ENCODE measurements around the gene DNM2.
A peak's percentile ranks its signal among the peaks of the same experiment; 100 is the strongest.
"Not testable (repeated sequence)": the region's sequence is repeated elsewhere in the genome, so short reads cannot be mapped to it uniquely, and the experiment has no call there.

DNM2 gene

DNA sequence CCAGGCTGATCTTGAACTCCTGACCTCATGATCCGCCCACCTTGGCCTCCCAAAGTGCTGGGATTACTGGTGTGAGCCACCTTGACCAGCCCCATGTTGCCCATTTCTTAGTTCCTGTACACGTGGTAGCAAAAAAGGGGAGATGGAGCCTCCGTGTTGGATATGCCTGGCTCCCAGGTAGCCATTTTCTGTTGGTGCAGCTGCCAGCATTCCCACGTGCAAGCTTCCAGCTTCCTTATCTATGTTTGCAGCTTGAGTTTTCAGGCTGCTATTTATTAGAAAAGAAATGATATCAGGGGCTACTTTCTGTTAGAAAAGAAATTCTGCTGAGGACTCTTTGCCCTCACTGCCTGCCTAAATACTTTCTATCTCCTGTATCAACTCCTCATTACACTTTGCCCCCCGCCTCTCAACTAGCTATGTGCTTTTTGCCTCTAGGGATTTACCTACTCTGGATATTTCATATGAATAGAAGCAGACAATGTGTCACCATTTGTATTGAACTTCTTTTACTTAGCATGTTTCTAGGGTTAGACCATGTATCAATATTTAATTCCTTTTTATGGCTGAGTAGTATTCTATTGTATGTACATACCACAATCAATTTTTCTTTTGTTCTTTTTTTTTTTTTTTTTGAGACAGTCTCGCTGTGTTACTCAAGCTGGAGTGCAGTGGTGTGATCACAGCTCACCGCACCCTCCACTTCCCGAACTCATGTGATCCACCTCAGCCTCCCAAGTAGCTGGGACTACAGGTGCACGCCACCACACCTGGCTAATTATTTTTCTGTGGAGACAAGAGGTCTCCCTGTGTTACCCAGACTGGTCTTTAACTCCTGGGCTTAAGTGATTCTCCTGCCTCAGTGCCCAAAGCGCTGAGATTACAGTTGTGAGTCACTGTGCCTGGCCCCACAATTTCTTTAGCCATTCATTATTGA, 121.5 kb downstream of the DNM2 start:
- DNase-seq = no peak

DNA sequence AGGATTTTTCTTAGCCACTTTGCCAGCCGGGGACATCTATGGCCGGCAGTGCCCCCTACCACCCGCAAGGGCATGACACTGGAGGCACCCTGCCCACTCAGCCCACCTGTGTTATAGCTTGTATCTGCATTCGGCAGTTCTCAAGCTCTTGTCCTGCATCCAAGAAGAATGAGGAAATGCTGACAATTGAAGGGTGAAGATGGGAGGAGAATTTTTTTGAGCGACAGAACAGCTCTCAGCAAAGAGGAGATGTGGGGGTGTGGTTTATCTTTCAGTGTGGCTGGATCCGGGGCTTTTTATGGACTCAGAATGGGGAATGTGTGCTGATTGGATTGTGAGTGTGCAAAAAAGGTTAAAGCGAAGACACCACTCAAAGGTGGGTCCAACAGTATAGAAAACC, 124.9 kb downstream of the DNM2 start:
- DNase-seq = no peak

DNA sequence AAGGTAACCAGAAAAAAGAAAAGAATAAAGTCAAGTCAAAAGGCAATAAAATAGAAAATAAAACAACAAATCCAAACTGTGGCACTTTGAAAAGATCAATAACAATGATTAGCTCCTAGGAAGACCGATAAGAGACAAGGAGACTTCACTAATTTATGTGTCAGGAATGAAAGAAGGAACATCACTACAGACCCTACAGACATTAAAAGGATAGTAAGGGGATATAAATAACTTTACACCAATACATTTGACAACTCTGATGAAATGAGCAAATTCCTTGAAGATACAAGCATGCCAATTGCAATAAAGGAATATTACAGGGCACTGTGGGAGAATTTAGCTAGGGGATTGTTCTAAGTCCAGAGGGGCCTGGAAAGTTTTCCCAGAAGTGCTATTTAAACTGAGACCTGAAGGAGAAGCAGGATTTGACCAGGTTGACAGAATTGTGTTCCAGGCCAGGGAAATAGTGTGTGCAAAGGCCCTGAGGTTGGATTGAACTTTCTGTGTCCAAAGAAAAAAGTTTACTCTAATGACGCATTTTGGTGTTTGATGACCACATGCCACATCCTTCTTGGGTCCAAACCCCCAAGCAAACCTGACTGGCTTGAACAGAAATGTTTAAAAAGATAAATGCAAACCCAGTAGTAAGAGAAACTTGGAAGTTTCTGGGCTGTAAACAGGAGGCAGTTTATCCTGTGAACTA, 128.8 kb downstream of the DNM2 start:
- DNase-seq = no peak

DNA sequence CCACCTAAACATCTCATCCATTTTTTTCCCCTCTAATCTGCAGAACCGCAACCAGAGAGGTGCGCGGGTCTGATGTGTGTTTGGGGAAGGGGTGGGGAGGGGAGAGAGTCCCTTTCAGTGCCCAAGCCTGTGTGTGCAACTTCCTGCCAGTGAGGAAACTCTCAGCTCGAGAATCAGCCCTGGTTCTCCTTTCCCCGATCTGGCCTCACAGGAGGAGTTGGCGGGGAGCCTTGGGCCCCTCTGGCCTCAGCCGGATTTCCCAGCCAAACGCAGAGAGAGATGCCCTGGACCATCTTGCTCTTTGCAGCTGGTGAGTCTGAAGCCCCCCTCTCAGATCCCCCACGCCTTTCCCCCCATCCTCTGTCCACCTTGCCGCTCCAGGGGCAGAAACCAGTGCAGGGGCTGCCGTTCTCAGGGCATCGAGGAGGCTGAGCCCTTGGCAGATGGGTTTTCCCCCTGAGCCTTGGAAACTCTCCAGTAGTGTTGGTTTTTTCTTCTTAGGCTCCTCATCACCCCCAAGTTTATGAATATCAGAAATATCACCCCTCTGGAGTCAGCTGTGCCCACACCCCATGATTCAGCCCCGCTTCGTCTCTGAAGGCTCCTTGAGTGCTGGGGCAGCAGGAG, 130.5 kb downstream of the DNM2 start, which contains the start of gene C19orf38:
TSS of gene C19orf38 (plus strand) at position 186 of the 627 bp plus-strand sequence. CDS start at position 280, 94 bp downstream.
- DNase-seq = peak in 1 of 2 donors; percentile 42

DNA sequence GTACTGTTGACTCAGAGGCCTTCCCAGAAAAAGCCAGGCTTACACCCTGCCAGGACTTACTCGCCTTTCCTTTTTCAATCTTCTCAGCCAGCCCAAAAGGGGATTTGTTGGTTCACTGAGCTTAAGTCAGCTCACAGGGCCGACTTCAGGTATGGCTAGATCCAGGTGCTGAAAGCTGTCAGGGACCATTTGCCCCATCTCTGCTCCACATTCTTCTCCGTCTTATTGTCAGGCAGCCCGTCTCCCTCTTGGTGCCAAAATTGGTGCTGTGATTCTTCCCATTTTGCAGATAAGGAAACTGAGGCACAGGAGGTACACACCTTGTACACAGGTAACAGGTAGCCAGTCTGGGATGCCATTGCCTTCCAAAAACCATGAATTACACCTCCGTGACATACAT, 132.8 kb downstream of the DNM2 start:
- no peak for DNase-seq

DNA sequence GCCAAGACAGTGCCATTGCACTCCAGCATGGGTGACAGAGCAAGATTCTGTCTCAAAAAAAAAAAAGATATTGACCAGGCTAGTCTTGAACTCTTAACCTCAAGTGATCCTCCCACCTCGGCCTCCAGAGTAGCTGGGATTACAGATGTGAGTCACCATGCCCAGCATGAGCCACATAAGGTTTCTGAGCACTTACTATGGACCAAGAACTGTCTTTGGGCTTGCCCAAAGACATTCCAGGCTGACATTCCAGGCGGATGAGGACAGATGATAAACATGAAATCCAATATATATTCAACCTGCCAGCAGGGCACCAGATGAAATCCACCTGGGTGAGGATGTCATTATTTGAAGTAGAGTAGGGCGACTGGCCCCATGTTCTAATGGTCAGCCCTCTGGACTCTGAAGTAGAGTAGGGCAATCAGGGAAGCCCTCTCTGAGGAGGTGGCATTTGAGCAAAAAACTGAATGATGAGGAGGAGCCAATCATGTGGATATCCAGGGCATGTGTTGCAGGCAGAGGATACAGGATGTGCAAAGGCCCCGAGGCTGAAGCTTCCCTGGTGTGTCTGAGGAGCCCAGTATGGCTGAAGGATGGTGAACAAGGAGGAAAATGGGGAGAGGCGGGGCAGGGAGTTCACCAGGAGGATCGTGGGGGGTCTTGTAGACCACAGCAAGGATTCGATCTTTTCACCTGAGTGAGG, 134.4 kb downstream of the DNM2 start:
- no peak for DNase-seq

DNA sequence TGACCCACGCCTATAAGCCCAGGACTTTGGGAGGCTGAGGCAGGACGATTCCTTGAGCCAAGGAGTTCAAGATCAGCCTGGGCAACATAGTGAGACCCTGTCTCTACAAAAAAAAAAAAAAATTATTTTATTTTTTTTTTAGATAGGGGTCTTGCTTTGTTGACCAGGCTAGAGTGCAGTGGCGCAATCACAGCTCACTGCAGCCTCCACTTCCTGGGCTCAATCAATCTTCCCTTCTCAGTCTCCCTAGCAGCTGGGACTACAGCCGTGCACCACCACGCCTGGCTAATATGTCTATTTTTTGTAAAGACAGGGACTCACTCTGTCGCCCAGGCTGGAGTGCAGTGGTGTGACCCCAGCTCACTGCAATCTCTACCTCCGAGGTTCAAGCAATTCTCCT, 135.1 kb downstream of the DNM2 start:
- no peak for DNase-seq

DNA sequence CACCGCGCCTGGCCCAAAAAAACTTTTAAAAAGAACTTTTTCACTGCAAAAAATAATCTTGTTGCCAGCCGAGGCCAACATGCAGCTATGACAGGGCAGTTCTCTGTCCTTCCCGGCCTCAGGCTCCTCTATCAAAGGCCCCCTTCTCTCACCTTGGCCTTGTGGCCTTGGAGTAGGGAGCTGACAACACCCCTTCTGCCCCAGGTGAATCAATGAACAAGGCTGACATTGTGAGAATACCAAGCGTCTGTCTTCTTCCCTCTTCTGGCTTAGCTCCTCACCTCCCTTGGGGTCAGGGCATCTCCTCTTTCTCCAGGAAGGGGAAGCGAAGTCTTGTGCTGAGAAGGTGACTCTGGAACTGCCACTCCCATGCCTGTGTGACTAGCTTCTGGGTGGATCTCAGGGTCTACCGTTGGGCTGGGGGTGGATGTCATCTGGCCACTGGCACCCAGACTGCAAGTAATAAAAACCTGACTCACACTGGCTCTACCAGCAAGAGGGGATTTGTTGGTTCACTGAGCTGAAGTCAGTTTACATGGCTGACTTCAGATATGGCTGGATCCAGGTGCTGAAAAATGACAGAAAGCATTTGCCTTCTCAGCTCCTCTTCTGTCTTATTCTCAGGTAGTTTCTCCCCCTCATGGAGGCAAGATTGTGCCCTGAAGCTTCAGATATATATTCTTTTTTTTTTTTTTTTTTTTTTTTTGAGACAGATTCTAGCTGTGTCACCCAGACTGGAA, 136.6 kb downstream of the DNM2 start:
- DNase-seq = no peak

DNA sequence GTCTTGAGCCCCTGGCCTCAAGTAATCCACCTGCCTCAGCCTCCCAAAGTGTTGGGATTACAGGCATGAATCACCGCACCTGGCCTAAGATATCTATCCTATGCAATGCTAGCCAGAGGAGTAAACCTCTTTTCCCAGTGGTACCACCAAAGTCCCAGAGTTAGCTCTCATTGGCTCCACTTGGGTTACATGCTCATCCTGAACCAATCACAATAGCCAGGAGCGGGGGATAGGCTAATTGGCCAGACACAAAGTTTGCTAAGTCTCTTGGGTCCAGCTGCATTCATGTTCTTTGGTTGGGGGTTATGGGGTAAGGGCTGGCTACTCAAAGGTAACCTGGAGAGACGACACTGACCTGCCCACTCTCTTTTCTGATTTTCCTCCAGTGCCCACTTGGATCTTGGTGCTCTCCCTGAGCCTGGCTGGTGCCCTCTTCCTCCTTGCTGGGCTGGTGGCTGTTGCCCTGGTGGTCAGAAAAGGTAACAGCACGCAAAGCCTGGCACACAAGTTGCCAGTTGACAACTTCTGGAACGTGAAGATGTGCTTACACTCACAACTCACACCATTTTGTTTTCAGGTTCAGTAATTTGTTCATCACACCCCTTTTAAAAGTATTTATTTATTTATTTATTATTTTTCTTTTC, 138.1 kb downstream of the DNM2 start:
- peak in 1 of 2 donors; percentile 45 for DNase-seq

DNA sequence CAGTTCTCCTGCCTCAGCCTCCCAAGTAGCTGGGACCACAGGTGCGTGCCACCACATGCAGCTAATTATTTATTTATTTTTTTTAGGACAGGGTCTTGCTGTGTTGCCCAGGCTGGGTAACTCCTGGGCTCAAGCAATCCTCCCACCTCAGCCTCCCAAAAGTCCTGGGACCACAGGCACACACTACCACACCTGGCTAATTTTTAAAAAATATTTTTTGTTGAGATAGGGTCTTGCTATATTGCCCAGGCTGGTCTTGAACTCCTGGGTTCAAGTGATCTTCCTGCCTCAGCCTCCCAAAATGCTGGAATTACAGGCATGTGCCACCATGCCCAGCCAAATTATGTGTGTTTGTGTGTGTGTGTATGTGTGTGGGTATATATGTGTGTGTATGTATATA, 139.0 kb downstream of the DNM2 start:
- not testable (repeated sequence) for DNase-seq

DNA sequence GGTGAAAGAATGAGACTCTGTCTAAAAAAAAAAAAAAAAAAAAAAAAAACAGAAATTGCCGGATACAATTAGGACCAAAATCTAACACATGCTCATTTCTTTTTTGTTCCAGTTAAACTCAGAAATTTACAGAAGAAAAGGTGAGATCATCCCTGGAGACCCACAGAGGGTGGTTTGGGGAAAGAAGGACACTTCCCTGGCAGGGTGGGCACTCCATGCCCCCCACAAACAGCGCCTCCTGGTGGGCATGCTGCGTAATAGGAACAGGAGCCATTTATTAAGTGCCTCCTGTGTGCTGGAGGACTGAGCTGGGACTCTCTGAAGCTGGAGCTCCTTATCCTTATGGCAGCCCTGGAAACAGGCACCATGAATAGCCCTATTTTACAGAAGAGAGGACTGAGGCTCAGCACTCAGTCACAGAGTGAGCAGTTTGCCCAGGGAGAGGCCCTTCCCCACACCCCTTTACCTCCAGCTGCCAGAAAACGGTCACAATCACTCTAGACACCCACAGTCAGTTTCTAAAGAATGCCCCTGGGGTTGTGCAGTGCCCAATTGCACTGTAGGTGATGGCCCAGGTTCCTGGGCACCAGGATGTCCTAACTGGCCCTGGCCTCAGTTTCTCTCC, 140.4 kb downstream of the DNM2 start:
- peak in 1 of 2 donors; percentile 29 for DNase-seq

DNA sequence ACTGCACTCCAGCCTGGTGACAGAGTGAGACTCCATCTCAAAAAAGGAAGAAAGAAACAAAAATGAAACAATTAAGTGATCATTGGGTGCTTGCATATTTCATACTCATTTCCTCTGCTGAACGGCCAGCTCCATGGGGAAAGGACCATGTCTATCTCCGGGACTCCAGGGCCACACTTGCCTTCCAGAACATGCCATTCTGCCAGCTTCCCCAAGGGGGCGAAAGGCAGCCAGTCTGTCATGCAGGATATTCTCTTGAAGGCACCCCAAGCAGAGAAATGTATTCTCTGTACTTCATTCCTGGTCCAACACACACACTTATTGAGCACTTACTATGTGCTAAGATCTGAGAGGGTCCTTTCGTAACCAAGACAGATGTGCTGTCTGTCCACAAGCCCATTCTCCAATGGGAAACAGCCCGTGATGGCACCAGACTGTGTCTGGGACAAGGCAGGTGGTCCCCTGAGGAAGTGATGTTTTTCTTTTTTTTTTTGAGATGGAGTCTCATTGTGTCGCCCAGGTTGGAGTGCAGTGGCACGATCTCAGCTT, 143.3 kb downstream of the DNM2 start:
- DNase-seq = peak; percentile 43 to 58

DNA sequence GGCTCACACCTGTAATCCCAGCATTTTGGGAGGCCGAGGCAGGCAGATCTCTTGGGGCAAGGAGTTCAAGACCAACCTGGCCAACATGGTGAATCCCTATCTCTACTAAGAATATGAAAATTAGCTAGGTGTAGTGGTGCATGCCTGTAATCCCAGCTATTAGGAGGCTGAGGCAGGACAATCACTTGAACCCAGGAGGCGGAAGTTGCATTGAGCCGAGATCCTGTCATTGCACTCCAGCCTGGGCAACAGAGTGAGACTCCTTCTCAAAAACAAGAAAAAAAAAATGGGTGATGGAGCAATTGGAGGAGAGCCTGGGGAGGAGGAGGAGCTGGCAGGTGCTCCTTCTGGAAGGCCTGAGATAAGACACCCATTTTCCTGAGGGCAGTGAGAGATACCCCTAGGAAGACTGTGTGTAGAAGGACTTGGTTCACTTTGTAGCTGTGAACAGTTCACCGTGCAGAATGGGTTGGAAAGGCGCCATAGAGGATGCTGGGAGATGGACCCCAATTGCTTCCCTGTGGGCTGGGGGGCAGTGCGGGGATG, 144.8 kb downstream of the DNM2 start:
- DNase-seq = no peak

DNA sequence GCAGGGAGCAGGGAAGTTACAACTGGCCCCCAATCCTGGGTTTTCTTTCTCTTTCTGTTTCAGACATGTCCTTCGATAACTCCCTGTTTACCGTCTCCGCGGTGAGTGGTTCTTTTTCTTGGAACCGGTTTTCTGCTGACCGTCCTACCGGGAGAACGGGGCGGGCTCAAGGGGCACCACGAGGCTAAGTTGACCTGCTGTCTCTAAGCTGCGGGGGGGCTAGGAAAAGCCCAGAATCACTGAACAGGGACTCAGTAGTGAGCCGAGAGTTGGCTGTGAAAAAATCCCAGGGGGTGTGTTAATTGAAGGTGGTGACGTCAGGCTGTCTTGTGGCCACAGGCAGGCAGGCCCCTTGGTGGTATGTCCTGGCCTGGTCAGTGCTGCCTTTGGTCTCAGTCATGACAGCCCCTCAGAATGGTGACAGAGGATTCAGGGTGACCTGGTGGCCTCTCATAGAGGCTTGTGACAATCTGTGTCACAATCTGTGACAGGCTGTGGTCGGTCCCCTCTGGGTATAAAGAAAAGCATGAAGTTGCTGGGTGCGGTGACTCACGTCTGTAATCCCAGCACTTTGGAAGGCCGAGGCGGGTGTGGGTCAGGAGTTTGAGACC, 145.3 kb downstream of the DNM2 start:
- DNase-seq = no peak

DNA sequence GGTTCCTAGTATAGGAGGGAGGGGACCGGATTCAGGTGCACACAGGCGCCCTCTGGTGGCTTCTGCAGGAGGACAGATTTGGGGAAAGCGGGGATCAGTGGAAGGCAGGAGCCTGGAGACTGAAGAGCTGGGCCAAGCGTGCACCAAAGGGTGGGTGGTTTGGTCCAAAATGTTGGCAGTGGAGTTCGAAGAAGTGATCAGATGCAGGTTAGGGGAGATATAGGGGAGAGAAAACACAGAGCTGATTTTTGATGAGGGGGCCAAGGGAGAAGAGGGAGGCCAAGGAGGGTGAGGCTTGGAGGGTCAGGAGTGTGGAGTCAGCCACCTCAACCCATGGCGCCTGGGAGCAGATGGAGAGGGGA, 146.6 kb downstream of the DNM2 start:
- peak; percentile 76 to 84 for DNase-seq

DNA sequence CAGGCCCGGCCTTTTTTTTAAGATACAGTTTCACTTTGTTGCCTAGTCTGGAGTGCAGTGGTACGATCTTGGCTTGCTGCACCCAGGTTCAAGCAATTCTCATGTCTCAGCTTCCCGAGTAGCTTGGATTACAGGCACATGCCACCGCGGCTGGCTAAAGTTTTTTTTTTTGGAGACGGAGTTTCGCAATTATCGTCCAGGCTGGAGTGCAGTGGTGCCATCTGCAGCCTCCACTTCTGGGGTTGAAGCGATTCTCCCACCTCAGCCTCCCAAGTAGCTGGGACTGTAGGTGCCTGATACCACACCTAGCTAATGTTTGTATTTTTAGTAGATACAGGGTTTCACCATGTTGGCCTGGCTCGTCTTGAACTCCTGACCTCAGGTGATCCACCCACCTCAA, 148.6 kb downstream of the DNM2 start:
- no peak for DNase-seq

DNA sequence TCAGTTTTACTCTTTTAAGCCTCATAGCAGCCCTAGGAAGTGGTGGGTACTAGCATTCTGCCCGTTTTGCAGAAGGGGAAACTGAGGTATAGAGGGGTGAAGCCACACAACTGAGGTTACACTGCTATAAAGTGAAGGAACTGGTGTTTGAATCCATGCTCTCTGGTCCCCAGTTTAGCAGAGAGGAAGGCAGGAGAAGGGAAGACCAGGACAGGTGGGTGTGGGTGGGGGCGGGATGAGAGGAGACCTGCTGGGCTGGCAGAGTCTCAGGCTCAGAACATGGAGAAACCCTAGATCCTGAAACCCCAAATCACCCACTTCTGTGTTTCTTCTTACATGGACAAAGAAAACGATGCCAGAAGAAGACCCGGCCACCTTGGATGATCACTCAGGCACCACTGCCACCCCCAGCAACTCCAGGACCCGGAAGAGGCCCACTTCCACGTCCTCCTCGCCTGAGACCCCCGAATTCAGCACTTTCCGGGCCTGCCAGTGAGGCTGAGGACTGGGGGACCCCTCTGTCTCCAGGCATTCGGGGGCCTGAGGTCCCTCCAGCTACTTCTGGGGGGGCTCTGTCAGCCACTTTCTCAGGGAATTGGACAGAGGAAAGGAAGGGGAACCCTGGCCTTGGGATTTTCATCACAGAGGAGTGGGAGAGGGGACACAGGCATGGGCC, 151.1 kb downstream of the DNM2 start:
- no peak for DNase-seq

DNA sequence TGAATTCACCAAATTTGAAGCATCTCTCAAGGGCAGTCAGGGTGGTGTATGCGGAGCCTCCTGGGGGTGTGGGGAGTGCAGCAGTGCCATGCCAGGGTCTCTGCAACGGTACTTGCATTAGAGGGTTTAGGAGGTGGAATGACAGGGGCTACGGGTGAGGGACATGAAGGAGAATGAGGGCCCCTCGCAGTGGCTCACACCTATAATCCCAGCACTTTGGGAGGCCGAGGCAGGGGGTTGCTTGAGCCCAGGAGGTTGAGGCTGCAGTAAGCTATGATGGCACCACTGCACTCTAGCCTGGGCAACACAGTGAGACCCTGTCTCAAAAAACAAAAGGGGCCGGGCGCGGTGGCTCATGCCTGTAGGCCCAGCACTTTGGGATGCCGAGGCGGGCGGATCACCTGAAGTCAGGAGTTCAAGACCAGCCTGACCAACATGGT, 152.0 kb downstream of the DNM2 start:
- not testable (repeated sequence) for DNase-seq

DNA sequence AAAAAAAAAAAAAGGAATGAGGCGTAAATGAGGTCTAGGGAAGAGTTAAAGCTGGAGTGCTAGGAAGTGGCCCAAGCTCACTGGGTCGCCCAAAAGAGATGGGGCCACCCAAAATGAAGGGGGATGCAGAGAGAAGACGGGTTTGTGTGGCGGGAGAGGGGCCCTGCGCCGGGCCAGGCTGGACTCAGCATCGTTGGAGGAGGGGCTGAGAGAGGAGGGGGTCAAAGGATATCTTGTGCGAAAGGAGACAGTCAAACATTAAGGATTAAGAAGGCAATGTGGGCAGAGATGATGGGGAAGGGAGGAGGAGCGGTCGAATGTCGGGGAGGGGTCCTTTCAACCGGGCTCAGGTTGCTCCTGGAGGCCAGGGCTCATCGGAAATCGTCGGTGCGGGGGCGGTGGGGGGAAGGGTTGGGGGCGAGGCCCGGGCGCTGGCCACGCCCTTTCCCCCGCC, 152.6 kb downstream of the DNM2 start:
- no peak for DNase-seq
